Keratinocyte (primary cell): ENCODE measurements around the gene PLPP3. TPM values are rescaled to one million over a fixed set of nuclear protein-coding genes. Genes with fewer than 3 reads are reported as not detected.

Source experiments
- DNase-seq: peaks from one replicate; pipeline ENCODE4 v3.0.0-alpha.2; 2011; ENCODE audit warnings: low read depth, missing footprints, low spot score
- FAIRE-seq: peaks from 2 replicates; lab custom pipeline; 2011; peaks lifted over from hg19 to GRCh38; lab: Jason Lieb, UNC
- H2AFZ ChIP-seq: 2 replicates; pipeline ENCODE4 v1.6.0; 2012; ENCODE audit warnings: low read length, control low read depth, inconsistent platforms; ENCODE audit not compliant: control insufficient read depth
- H3K27ac ChIP-seq: 2 replicates; pipeline ENCODE4 v1.5.1; 2011; ENCODE audit warnings: low read length; ENCODE audit not compliant: control insufficient read depth, insufficient read depth
- H3K27me3 ChIP-seq: 3 replicates; pipeline ENCODE4 v1.6.0; 2011; ENCODE audit warnings: low read length; ENCODE audit not compliant: control insufficient read depth, insufficient read depth; ENCODE audit errors: extremely low read depth
- H3K36me3 ChIP-seq, 2 experiments: 2 replicates in 1 of 2; 3 replicates in 1 of 2; pipeline ENCODE4 v1.5.1; 2011; ENCODE audit warnings: low read length in 2 of 2, mild to moderate bottlenecking in 1 of 2; ENCODE audit not compliant: control insufficient read depth in 2 of 2, insufficient read depth in 2 of 2; ENCODE audit errors: extremely low read depth in 1 of 2
- H3K4me1 ChIP-seq: 3 replicates; pipeline ENCODE4 v1.5.1; 2011; ENCODE audit warnings: low read length; ENCODE audit not compliant: control insufficient read depth, insufficient read depth; ENCODE audit errors: extremely low read depth
- H3K4me2 ChIP-seq: 3 replicates; pipeline ENCODE4 v1.6.0; 2011; ENCODE audit warnings: low read depth, low read length; ENCODE audit not compliant: control insufficient read depth, insufficient read depth; ENCODE audit errors: extremely low read depth
- H3K4me3 ChIP-seq, 3 experiments: fragments of 200-600 bp in 1 of 3; sonication (generic) in 1 of 3; 2 replicates in 2 of 3; 3 replicates in 1 of 3; pipeline ENCODE4 v1.5.1; 2011 to 2016; ENCODE audit warnings: low read length in 3 of 3, mild to moderate bottlenecking in 3 of 3, control low read depth in 2 of 3, inconsistent platforms in 1 of 3, low read depth in 1 of 3, mixed read lengths in 1 of 3, mixed run types in 1 of 3, moderate library complexity in 1 of 3; ENCODE audit not compliant: control insufficient read depth in 2 of 3, insufficient read depth in 2 of 3; ENCODE audit errors: extremely low read depth in 1 of 3
- H3K79me2 ChIP-seq: 2 replicates; pipeline ENCODE4 v1.6.0; 2012; ENCODE audit warnings: low read length; ENCODE audit not compliant: control insufficient read depth, insufficient read depth
- H3K9ac ChIP-seq: 3 replicates; pipeline ENCODE4 v1.6.0; 2011; ENCODE audit warnings: low read length; ENCODE audit not compliant: control insufficient read depth, insufficient read depth; ENCODE audit errors: extremely low read depth
- H3K9me1 ChIP-seq: 3 replicates; pipeline ENCODE4 v1.6.0; 2011; ENCODE audit warnings: low read length; ENCODE audit not compliant: control insufficient read depth, insufficient read depth; ENCODE audit errors: extremely low read depth
- H3K9me3 ChIP-seq: 2 replicates; pipeline ENCODE4 v1.5.1; 2012; ENCODE audit warnings: low read depth, low read length; ENCODE audit not compliant: control insufficient read depth
- H4K20me1 ChIP-seq: 3 replicates; pipeline ENCODE4 v1.6.0; 2011; ENCODE audit warnings: low read length; ENCODE audit not compliant: control insufficient read depth, insufficient read depth; ENCODE audit errors: extremely low read depth
- CTCF ChIP-seq, 3 experiments: IDR thresholded peaks in 1 of 3; conservative IDR thresholded peaks in 1 of 3; optimal IDR thresholded peaks in 1 of 3; 2 replicates in 2 of 3; 3 replicates in 1 of 3; pipeline versions ENCODE3 to v1.5.1; 2011; ENCODE audit warnings: low read length in 3 of 3, mild to moderate bottlenecking in 3 of 3, moderate library complexity in 2 of 3, control low read depth in 1 of 3, inconsistent platforms in 1 of 3; ENCODE audit not compliant: insufficient read depth in 2 of 3; ENCODE audit errors: extremely low read depth in 1 of 3
- EZH2 ChIP-seq: IDR thresholded peaks from one replicate; pipeline ENCODE4 v1.6.1; 2012; ENCODE audit warnings: inconsistent platforms, mild to moderate bottlenecking, low read length, moderate library complexity
- dilution Hi-C: fragments of 300-500 bp; cut with MboI; formaldehyde crosslinking; loops from one replicate; pipeline ENCODE4 v1.7.0; 2020; ENCODE audit warnings: low sequenced_read_pairs; ENCODE audit not compliant: extremely low pct_ligation_motif_present
- polyA plus RNA-seq, 5 experiments: library from polyadenylated mRNA; depleted of rRNA in 3 of 5; stranded (reverse) in 3 of 5; stranded (forward) in 1 of 5; unstranded in 1 of 5; fragments of >200 nt; gene quantifications; 1 replicate in 1 of 5; 2 replicates in 3 of 5; 3 replicates in 1 of 5; pipeline versions ENCODE4 v1.2.1 to v1.2.3, GENCODE V29; 2011 to 2012; ENCODE audit warnings: missing spikeins in 2 of 5, low read depth in 1 of 5, low replicate concordance in 1 of 5

Gene PLPP3
- polyA plus RNA-seq, 1 donor (not counting 4 experiments of a cell fraction or from before 2014, with no cell fraction given) = 4.0 TPM

GRCh38 chr1:56573311-56573710 is 6.1 kb downstream of the PLPP3 start:
- Histone ChIP-seq H3K79me2 (no peaks in the 10 kb centered on the region), H3K4me1 (no peaks in the 10 kb centered on the region), H3K4me3 (no peak overlapping the region), H3K9ac (no peak overlapping the region), H3K27me3 (no peaks in the 10 kb centered on the region), H3K27ac (no peak overlapping the region), H4K20me1 (no peaks in the 10 kb centered on the region), H2AFZ (no peak overlapping the region), H3K4me2 (no peak overlapping the region), H3K9me1 (no peaks in the 10 kb centered on the region), H3K9me3 (no peaks in the 10 kb centered on the region), H3K36me3 (no peaks in the 10 kb centered on the region)
- TF ChIP-seq CTCF (optimal IDR thresholded peaks at IDR 0.05 in 1 of 3, IDR thresholded peaks at IDR 0.05 in 1 of 3, conservative IDR thresholded peaks at IDR 0.05 in 1 of 3; ENCODE audit: extremely low read depth in 1 of 3, insufficient read depth in 2 of 3, low read length in 3 of 3) = no peak
- no peak for TF ChIP-seq EZH2
- dilution Hi-C loops = no loop called here
- FAIRE-seq (no peak), DNase-seq (no peak)

- H3K27me3 ChIP-seq = no peaks in the 10 kb centered on the region
- FAIRE-seq (no peak), DNase-seq (no peak)
- H4K20me1 ChIP-seq = no peaks in the 10 kb centered on the region
- H3K27ac ChIP-seq = no peak overlapping the region
- TF ChIP-seq EZH2 = no peak
- no peak for TF ChIP-seq CTCF (optimal IDR thresholded peaks at IDR 0.05 in 1 of 3, IDR thresholded peaks at IDR 0.05 in 1 of 3, conservative IDR thresholded peaks at IDR 0.05 in 1 of 3; ENCODE audit: extremely low read depth in 1 of 3, insufficient read depth in 2 of 3, low read length in 3 of 3)
- no peak overlapping the region for H2AFZ ChIP-seq
- H3K4me2 ChIP-seq = peak overlapping the region; percentile 16
- no peaks in the 10 kb centered on the region for H3K4me1 ChIP-seq
- no peak overlapping the region for H3K4me3 ChIP-seq
- no peak overlapping the region for H3K9ac ChIP-seq
- H3K9me1 ChIP-seq = no peaks in the 10 kb centered on the region
- H3K79me2 ChIP-seq = no peaks in the 10 kb centered on the region
- H3K9me3 ChIP-seq = no peaks in the 10 kb centered on the region
- dilution Hi-C loops = no loop called here
- no peaks in the 10 kb centered on the region for H3K36me3 ChIP-seq
These were observed 6.9 kb downstream of the PLPP3 start for GRCh38 chr1:56572334-56573050.
